GM15510 (cell line): ENCODE measurements around the gene NPHP4.

Experiments
- POLR2A ChIP-seq: IDR thresholded peaks from 3 replicates; pipeline ENCODE4 v1.6.1; 2011; ENCODE audit warnings: borderline replicate concordance; ENCODE audit not compliant: insufficient read length; ENCODE audit errors: extremely low read depth

NPHP4 gene

GRCh38 chr1:6009120-6010040 is 17.2 kb upstream of the NPHP4 start:
- no peak for TF ChIP-seq POLR2A

GRCh38 chr1:6008696-6009095 is 16.5 kb upstream of the NPHP4 start:
- TF ChIP-seq POLR2A: no peak

- no peak for TF ChIP-seq POLR2A
Observed at GRCh38 chr1:6008084-6008415, 15.8 kb upstream of the NPHP4 start.

DNA sequence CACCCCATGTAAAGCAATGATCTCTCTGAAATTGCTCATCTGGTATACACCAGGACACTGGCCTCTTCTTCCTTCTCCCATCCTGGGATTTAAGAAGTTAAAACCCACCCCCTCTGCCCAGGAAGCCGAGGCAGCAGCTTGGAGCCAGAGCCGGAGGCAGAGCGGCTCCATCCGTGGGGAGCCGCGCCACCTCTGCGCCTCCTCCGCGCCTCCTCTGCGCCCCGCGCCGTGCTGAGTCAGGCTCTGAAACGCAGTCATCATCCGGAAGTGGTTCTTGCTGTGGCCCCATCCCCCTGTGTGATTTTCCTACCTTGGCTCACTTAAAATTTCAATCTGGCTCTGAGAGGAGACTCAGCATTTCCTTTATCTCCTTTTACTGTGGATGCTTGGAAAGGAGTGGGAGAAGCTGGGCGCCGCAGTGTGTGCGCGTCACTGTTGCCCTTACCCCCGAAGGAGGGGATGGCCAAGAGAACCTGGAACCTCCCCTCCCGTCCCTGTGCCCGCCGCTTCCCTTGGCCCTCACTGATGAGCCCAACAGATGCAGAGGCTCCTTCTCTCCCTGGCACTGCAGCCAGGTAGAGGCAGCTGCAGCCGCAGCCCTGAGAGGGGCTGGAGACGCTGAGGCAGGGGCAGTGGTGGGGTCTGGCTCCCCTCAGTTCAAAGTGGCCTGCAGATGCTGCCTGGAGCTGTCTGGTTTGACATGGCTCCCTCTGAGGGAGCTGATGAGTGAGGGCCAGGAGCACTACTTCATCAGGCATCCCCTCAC is 15.3 kb upstream of the NPHP4 start:
- no peak for TF ChIP-seq POLR2A

DNA sequence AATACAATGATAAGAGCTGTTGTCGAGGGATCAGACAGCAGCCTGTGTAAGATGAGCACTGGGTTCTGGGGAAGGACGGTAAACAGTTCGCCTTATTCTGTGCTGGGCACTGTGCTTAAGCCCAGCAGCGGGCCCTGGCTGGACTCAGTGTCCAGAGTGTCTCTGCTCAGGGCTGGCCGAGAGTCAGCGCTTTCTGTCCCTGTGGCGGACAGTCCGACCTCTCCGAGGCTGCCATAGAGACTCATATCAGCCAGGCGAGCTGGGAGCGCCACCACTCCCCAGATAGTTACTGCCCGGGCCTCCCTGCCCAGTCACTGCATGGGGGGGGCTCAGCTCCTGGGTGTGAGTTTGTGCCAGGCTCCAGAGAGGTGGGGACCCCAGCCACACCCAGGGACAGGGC is 14.7 kb upstream of the NPHP4 start:
- TF ChIP-seq POLR2A: no peak

GRCh38 chr1:6005276-6005917 is 13.2 kb upstream of the NPHP4 start:
- no peak for TF ChIP-seq POLR2A

DNA sequence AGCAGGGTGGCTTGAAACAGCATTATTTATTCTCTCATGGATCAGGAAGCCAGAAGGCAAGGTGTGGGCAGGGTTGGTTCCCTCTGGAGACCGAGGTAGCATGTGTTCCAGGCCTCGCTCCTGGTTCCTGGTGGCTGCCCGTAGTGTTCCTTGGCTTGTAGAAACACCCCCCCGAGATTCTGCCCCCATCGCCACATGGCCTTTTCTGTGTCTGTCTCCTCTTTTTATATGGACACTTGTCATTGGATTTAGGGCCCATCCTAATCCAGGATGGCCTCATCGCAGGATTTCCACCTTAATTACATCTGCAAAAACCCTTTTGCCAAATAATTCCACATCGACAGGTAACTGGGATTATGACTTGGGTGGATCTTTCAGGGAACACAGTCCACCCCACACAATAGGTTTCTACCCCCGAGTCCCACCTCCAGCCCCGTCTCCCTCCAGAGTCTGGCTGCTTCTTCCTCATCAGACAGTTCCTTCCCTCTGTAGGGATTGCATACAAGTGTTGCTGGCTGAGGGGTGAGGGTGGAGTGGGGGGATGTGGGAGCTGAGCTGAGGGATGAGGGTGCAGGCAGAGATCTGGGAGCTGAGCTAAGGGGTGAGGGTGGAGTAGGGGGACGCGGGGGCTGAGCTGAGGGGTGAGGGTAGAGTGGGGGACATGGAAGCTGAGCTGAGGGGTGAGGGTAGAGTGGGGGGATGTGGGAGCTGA is 12.3 kb upstream of the NPHP4 start:
- no peak for TF ChIP-seq POLR2A

- no peak for TF ChIP-seq POLR2A
Observed at GRCh38 chr1:6003568-6004411, 11.6 kb upstream of the NPHP4 start.

GRCh38 chr1:6002714-6003501 is 10.7 kb upstream of the NPHP4 start:
- no peak for TF ChIP-seq POLR2A

GRCh38 chr1:6001992-6002576 is 9.9 kb upstream of the NPHP4 start:
- no peak for TF ChIP-seq POLR2A

GRCh38 chr1:6000444-6001288 is 8.4 kb upstream of the NPHP4 start:
- no peak for TF ChIP-seq POLR2A
